Endothelial cell of umbilical vein (primary cell): ENCODE measurements around the gene FILIP1L. TPM values are rescaled to one million over a fixed set of nuclear protein-coding genes. Genes with fewer than 3 reads are reported as not detected.

Experiments
- BruUV-seq: library from RNA; stranded (reverse); fragments of 400-500 nt; replicated peaks from 2 replicates; lab custom pipeline; 2021; lab: Mats Ljungman, UMichigan
- CTCF ChIA-PET: fragments of 300-600, 350-600 bp; sonication (Branson Sonifier 250); formaldehyde crosslinking; loops from one replicate; lab custom pipeline; 2021; ENCODE audit warnings: antibody characterized with exemption, inconsistent platforms; lab: Charles Lee
- POLR2A ChIA-PET: fragments of 300-600, 350-600 bp; sonication (Branson Sonifier 250); formaldehyde crosslinking; loops from one replicate; lab custom pipeline; 2021; ENCODE audit warnings: antibody characterized with exemption, inconsistent platforms; lab: Charles Lee
- DNase-seq: peaks from one replicate; pipeline ENCODE4 v3.0.0-alpha.2; 2011; ENCODE audit warnings: low read depth, low spot score
- FAIRE-seq: peaks from 2 replicates; lab custom pipeline; 2011; peaks lifted over from hg19 to GRCh38; lab: Jason Lieb, UNC
- H2AFZ ChIP-seq: 2 replicates; pipeline ENCODE4 v1.6.0; 2012; ENCODE audit warnings: low read depth, low read length, control low read depth, inconsistent platforms
- H3K27ac ChIP-seq: 2 replicates; pipeline ENCODE4 v1.5.1; 2011; ENCODE audit warnings: low read depth, mild to moderate bottlenecking, control low read depth, low read length, moderate library complexity; ENCODE audit not compliant: insufficient read depth
- H3K27me3 ChIP-seq, 2 experiments: 2 replicates each; pipeline versions ENCODE4 v1.6.0 to v1.6.1; 2011; ENCODE audit warnings: low read length in 2 of 2, mixed read lengths in 1 of 2; ENCODE audit not compliant: control insufficient read depth in 2 of 2, insufficient read depth in 2 of 2
- H3K36me3 ChIP-seq, 2 experiments: 2 replicates in 1 of 2; 3 replicates in 1 of 2; pipeline ENCODE4 v1.5.1; 2011; ENCODE audit warnings: low read length in 2 of 2, mild to moderate bottlenecking in 1 of 2, moderate library complexity in 1 of 2; ENCODE audit not compliant: control insufficient read depth in 2 of 2, insufficient read depth in 2 of 2; ENCODE audit errors: extremely low read depth in 1 of 2
- H3K4me1 ChIP-seq: 3 replicates; pipeline ENCODE4 v1.5.1; 2011; ENCODE audit warnings: mild to moderate bottlenecking, low read length; ENCODE audit not compliant: control insufficient read depth, insufficient read depth; ENCODE audit errors: extremely low read depth
- H3K4me2 ChIP-seq: 2 replicates; pipeline ENCODE4 v1.6.1; 2011; ENCODE audit warnings: low read length, control low read depth, mixed read lengths; ENCODE audit not compliant: insufficient read depth
- H3K4me3 ChIP-seq, 3 experiments: fragments of 200-600 bp in 1 of 3; sonication (generic), shearing (Covaris generic) in 1 of 3; replicated peaks in 1 of 3; 2 replicates each; pipeline ENCODE4 v1.5.1; 2011 to 2016; ENCODE audit warnings: control low read depth in 3 of 3, low read length in 3 of 3, mild to moderate bottlenecking in 2 of 3, inconsistent platforms in 1 of 3, low read depth in 1 of 3, moderate library complexity in 1 of 3; ENCODE audit not compliant: insufficient read depth in 1 of 3
- H3K79me2 ChIP-seq: 2 replicates; pipeline ENCODE4 v1.6.0; 2012; ENCODE audit warnings: low read length, inconsistent platforms; ENCODE audit not compliant: control insufficient read depth, insufficient read depth
- H3K9ac ChIP-seq: replicated peaks from 2 replicates; pipeline ENCODE3; 2011; ENCODE audit warnings: low read length, control low read depth; ENCODE audit not compliant: insufficient read depth; ENCODE audit errors: extremely low read depth
- H3K9me1 ChIP-seq: replicated peaks from 3 replicates; pipeline ENCODE4 v1.6.0; 2011; ENCODE audit warnings: mild to moderate bottlenecking, low read length; ENCODE audit not compliant: control insufficient read depth, insufficient read depth; ENCODE audit errors: extremely low read depth
- H3K9me3 ChIP-seq: replicated peaks from 2 replicates; pipeline ENCODE4 v1.5.1; 2012; ENCODE audit warnings: low read length, inconsistent platforms; ENCODE audit not compliant: control insufficient read depth, insufficient read depth
- H4K20me1 ChIP-seq: replicated peaks from 2 replicates; pipeline ENCODE3; 2011; ENCODE audit warnings: mild to moderate bottlenecking, low read length; ENCODE audit not compliant: control insufficient read depth, insufficient read depth; ENCODE audit errors: extremely low read depth
- EZH2 ChIP-seq: IDR thresholded peaks from 2 replicates; pipeline ENCODE4 v1.6.1; 2012; ENCODE audit warnings: borderline replicate concordance, low read depth, mild to moderate bottlenecking, moderate library complexity, low read length, inconsistent platforms; ENCODE audit not compliant: severe bottlenecking
- FOS ChIP-seq: IDR thresholded peaks from 2 replicates; pipeline ENCODE4 v1.6.1; 2011; ENCODE audit warnings: mild to moderate bottlenecking, low read length, moderate library complexity, borderline replicate concordance; ENCODE audit not compliant: insufficient read depth
- GATA2 ChIP-seq: IDR thresholded peaks from 2 replicates; pipeline ENCODE4 v1.7.0; 2011; ENCODE audit warnings: low read depth, mild to moderate bottlenecking, moderate library complexity, mixed read lengths, low read length; ENCODE audit not compliant: insufficient read length, insufficient read depth
- JUN ChIP-seq: IDR thresholded peaks from 2 replicates; pipeline ENCODE4 v1.6.1; 2011; ENCODE audit warnings: borderline replicate concordance, low read depth; ENCODE audit not compliant: insufficient read length, insufficient read depth
- MYC ChIP-seq: IDR thresholded peaks from one replicate; pipeline ENCODE4 v1.6.1; 2011; ENCODE audit warnings: mild to moderate bottlenecking, low read depth, low read length
- POLR2A ChIP-seq: IDR thresholded peaks from 2 replicates; pipeline ENCODE4 v1.6.1; 2012; ENCODE audit warnings: low read depth, mild to moderate bottlenecking, control low read depth, low read length
- POLR2AphosphoS5 ChIP-seq: IDR thresholded peaks from 2 replicates; pipeline ENCODE4 v1.6.1; 2012; ENCODE audit warnings: low read depth, mild to moderate bottlenecking, control low read depth, low read length, moderate library complexity; ENCODE audit not compliant: insufficient read depth
- dilution Hi-C: fragments of 300-500 bp; cut with MboI; formaldehyde crosslinking; loops from one replicate; pipeline ENCODE4 v1.15.0; 2019; ENCODE audit warnings: low sequenced_read_pairs; ENCODE audit not compliant: extremely low pct_ligation_motif_present
- intact Hi-C: fragments of 100-400 bp; cut with micrococcal nuclease; formaldehyde crosslinking; loops from one replicate; pipeline ENCODE4 v1.10.0; 2022
- polyA plus RNA-seq, 4 experiments: library from polyadenylated mRNA; depleted of rRNA in 3 of 4; stranded (reverse) in 3 of 4; unstranded in 1 of 4; fragments of >200 nt; gene quantifications; 2 replicates each; pipeline versions ENCODE4 v1.2.1 to v1.2.3, GENCODE V29; 2011 to 2012; ENCODE audit warnings: missing spikeins in 1 of 4
- total RNA-seq: library from RNA; stranded (reverse); gene quantifications from 2 replicates; pipeline ENCODE4 v1.2.3, GENCODE V29; 2021
- TF ChIP-seq, protein P1 (sequence below), 2 donors: IDR thresholded peaks; 1 replicate in 1 of 2; 2 replicates in 1 of 2; pipeline ENCODE4 v1.5.1; 2011; ENCODE audit warnings: low read length in 2 of 2, mild to moderate bottlenecking in 2 of 2, moderate library complexity in 2 of 2, control low read depth in 1 of 2, inconsistent platforms in 1 of 2, low read depth in 1 of 2; ENCODE audit not compliant: insufficient read depth in 1 of 2; ENCODE audit errors: extremely low read depth in 1 of 2
- TF ChIP-seq, protein P2 (sequence below): IDR thresholded peaks from 2 replicates; pipeline ENCODE4 v1.6.1; 2011; ENCODE audit not compliant: insufficient read depth, insufficient read length

Gene FILIP1L
- total and polyA plus RNA-seq, 2 donors (not counting 3 experiments of a cell fraction or from before 2014, with no cell fraction given), result 26.0 to 29.9 TPM

DNA sequence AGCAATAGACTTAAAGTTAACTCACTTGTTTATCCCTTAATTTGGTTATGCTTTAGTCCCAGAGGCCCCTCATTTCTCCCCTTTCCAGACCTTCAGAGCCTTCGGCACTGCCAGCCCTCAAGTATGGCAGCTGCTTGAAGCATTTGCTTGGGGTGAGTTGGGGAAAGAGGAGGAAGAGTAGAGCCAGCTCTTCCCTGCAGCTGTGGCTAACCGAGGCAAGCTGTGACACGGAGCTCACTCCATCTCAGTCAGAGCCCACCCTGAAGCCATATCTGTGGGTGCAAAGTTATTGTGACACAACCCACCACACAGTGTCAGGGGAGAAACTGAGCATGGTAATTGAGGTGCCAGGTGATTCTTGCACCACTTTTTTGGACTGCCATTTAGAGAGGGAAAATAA is 66.1 kb downstream of the FILIP1L start:
- TF ChIP-seq MYC (no peak), POLR2A (no peak), JUN (no peak), FOS (no peak), POLR2AphosphoS5 (no peak), EZH2 (no peak), GATA2 (no peak)
- TF ChIP-seq, protein P1, sequence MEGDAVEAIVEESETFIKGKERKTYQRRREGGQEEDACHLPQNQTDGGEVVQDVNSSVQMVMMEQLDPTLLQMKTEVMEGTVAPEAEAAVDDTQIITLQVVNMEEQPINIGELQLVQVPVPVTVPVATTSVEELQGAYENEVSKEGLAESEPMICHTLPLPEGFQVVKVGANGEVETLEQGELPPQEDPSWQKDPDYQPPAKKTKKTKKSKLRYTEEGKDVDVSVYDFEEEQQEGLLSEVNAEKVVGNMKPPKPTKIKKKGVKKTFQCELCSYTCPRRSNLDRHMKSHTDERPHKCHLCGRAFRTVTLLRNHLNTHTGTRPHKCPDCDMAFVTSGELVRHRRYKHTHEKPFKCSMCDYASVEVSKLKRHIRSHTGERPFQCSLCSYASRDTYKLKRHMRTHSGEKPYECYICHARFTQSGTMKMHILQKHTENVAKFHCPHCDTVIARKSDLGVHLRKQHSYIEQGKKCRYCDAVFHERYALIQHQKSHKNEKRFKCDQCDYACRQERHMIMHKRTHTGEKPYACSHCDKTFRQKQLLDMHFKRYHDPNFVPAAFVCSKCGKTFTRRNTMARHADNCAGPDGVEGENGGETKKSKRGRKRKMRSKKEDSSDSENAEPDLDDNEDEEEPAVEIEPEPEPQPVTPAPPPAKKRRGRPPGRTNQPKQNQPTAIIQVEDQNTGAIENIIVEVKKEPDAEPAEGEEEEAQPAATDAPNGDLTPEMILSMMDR (IDR thresholded peaks at IDR 0.05; ENCODE audit: extremely low read depth in 1 of 2, insufficient read depth in 1 of 2, low read depth in 1 of 2, low read length in 2 of 2), result no peak
- TF ChIP-seq, protein P2, sequence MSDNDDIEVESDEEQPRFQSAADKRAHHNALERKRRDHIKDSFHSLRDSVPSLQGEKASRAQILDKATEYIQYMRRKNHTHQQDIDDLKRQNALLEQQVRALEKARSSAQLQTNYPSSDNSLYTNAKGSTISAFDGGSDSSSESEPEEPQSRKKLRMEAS, result no peak

More for the DNA sequence above, 66.1 kb downstream of the FILIP1L start:
- DNase-seq, result no peak
- dilution Hi-C loops (no loop called here), intact Hi-C loops (no loop called here)
- BruUV-seq, result no TSS peak
- H3K4me1 ChIP-seq, result peaks cover 26% of the 10 kb centered on the region
- FAIRE-seq, result no peak
- H3K9ac ChIP-seq, result no peak overlapping the region
- H3K4me2 ChIP-seq, result no peak overlapping the region
- no peak overlapping the region for H2AFZ ChIP-seq
- H4K20me1 ChIP-seq, result no peaks in the 10 kb centered on the region
- ChIA-PET POLR2A (no interaction called here), CTCF (interaction anchor here (1.0 to 3.9 kb wide), 4 partner anchors 8 to 206 kb away, joined by 3 to 14 read pairs (median 8); no protein-coding TSS in a partner anchor)
- H3K9me1 ChIP-seq, result no peaks in the 10 kb centered on the region
- no peaks in the 10 kb centered on the region for H3K36me3 ChIP-seq
- H3K79me2 ChIP-seq, result no peaks in the 10 kb centered on the region
- H3K27me3 ChIP-seq, result no peaks in the 10 kb centered on the region
- no peak overlapping the region for H3K4me3 ChIP-seq
- H3K9me3 ChIP-seq, result no peaks in the 10 kb centered on the region
- no peak overlapping the region for H3K27ac ChIP-seq
